Nephron (organoid): ENCODE measurements around the gene CTNND1.

Experiments
- H3K27ac Mint-ChIP-seq, 3 experiments: 2 replicates each; pipeline ENCODE4 v1.8.0; 2020; ENCODE audit warnings: mixed read lengths in 3 of 3, mild to moderate bottlenecking in 2 of 3, moderate library complexity in 1 of 3
- H3K27me3 Mint-ChIP-seq: 2 replicates; pipeline ENCODE4 v1.8.0; 2021; ENCODE audit warnings: low read depth, mild to moderate bottlenecking, moderate library complexity, mixed read lengths
- H3K36me3 Mint-ChIP-seq: 2 replicates; pipeline ENCODE4 v1.8.0; 2020; ENCODE audit warnings: low read depth, mixed read lengths
- H3K4me1 Mint-ChIP-seq: 2 replicates; pipeline ENCODE4 v1.8.0; 2020; ENCODE audit warnings: mixed read lengths
- H3K4me3 Mint-ChIP-seq, 3 experiments: 2 replicates each; pipeline ENCODE4 v1.8.0; 2020; ENCODE audit warnings: mild to moderate bottlenecking in 3 of 3, mixed read lengths in 3 of 3, moderate library complexity in 2 of 3
- H3K9me3 Mint-ChIP-seq: 2 replicates; pipeline ENCODE4 v1.8.0; 2020; ENCODE audit warnings: mixed read lengths
- CTCF ChIP-seq, 3 experiments: fragments of 200-600 bp; sonication (generic); IDR thresholded peaks; one replicate each; pipeline ENCODE4 v1.5.0; 2021; ENCODE audit warnings: antibody characterized with exemption in 3 of 3; ENCODE audit not compliant: unreplicated experiment in 3 of 3

The CTNND1 gene

GRCh38 chr11:57842873-57843272 lies 81.3 kb downstream of the CTNND1 start:
- Mint-ChIP-seq H3K9me3 (no peaks in the 10 kb centered on the region), H3K27ac (no peak overlapping the region), H3K4me3 (no peak overlapping the region), H3K36me3 (no peaks in the 10 kb centered on the region), H3K4me1 (no peaks in the 10 kb centered on the region), H3K27me3 (no peaks in the 10 kb centered on the region)
- no peak for TF ChIP-seq CTCF (IDR thresholded peaks at IDR 0.05; ENCODE audit: unreplicated experiment in 3 of 3)

GRCh38 chr11:57867966-57868365 lies 106.4 kb downstream of the CTNND1 start:
- no peak overlapping the region for H3K27ac Mint-ChIP-seq
- no peaks in the 10 kb centered on the region for H3K9me3 Mint-ChIP-seq
- peaks cover 3% of the 10 kb centered on the region for H3K27me3 Mint-ChIP-seq
- TF ChIP-seq CTCF (IDR thresholded peaks at IDR 0.05; ENCODE audit: unreplicated experiment in 3 of 3) = no peak
- H3K4me3 Mint-ChIP-seq = no peak overlapping the region
- no peaks in the 10 kb centered on the region for H3K4me1 Mint-ChIP-seq
- H3K36me3 Mint-ChIP-seq = no peaks in the 10 kb centered on the region

GRCh38 chr11:57868491-57868890 lies 106.9 kb downstream of the CTNND1 start:
- no peaks in the 10 kb centered on the region for H3K36me3 Mint-ChIP-seq
- H3K27me3 Mint-ChIP-seq = peaks cover 3% of the 10 kb centered on the region
- H3K27ac Mint-ChIP-seq = no peak overlapping the region
- H3K4me1 Mint-ChIP-seq = no peaks in the 10 kb centered on the region
- no peak for TF ChIP-seq CTCF (IDR thresholded peaks at IDR 0.05; ENCODE audit: unreplicated experiment in 3 of 3)
- H3K4me3 Mint-ChIP-seq = no peak overlapping the region
- H3K9me3 Mint-ChIP-seq = no peaks in the 10 kb centered on the region
